Subcutaneous abdominal adipose tissue (tissue), 5 donors: ENCODE measurements around the gene RBBP6.

ENCODE experiments used
- H3K27ac ChIP-seq: one replicate; pipeline ENCODE4 v1.7.0; 2013; ENCODE audit warnings: low read depth, mild to moderate bottlenecking, inconsistent platforms, low read length, moderate library complexity
- H3K27me3 ChIP-seq, 5 donors: one replicate each; pipeline ENCODE4 v1.7.0; 2013; ENCODE audit warnings: low read length in 5 of 5, inconsistent platforms in 1 of 5; ENCODE audit not compliant: control insufficient read depth in 5 of 5, insufficient read depth in 4 of 5
- H3K36me3 ChIP-seq, 5 donors: one replicate each; pipeline ENCODE4 v1.7.0; 2013; ENCODE audit warnings: low read length in 5 of 5; ENCODE audit not compliant: control insufficient read depth in 5 of 5, insufficient read depth in 5 of 5
- H3K4me1 ChIP-seq, 5 donors: one replicate each; pipeline ENCODE4 v1.7.0; 2013; ENCODE audit warnings: low read length in 5 of 5, mild to moderate bottlenecking in 3 of 5, moderate library complexity in 1 of 5; ENCODE audit not compliant: control insufficient read depth in 5 of 5, insufficient read depth in 5 of 5
- H3K4me3 ChIP-seq, 5 donors: one replicate each; pipeline ENCODE4 v1.7.0; 2013; ENCODE audit warnings: low read length in 5 of 5, low read depth in 1 of 5
- H3K9ac ChIP-seq, 5 donors: one replicate each; pipeline ENCODE4 v1.7.0; 2013; ENCODE audit warnings: low read length in 5 of 5, mild to moderate bottlenecking in 4 of 5, moderate library complexity in 3 of 5
- H3K9me3 ChIP-seq, 5 donors: one replicate each; pipeline ENCODE4 v1.7.0; 2013; ENCODE audit warnings: low read length in 5 of 5; ENCODE audit not compliant: control insufficient read depth in 5 of 5
- donor health status: healthy.
- donor health status: healthy.
- donor health status: healthy.
- donor health status: healthy.
- donor health status: healthy.

The RBBP6 gene

GRCh38 chr16:24537474-24538337 lies 1.7 kb upstream of the RBBP6 start:
- Histone ChIP-seq H3K27me3 (no peaks in the 10 kb centered on the region), H3K27ac (no peak overlapping the region), H3K9ac (no peak overlapping the region), H3K4me3 (no peak overlapping the region), H3K36me3 (no peaks in the 10 kb centered on the region), H3K9me3 (no peaks in the 10 kb centered on the region), H3K4me1 (peaks cover 0 to 34% (median 24%) of the 10 kb centered on the region in 5 donors)

- Histone ChIP-seq H3K4me1 (peaks cover 0 to 45% (median 35%) of the 10 kb centered on the region in 5 donors), H3K27ac (peak overlapping the region; percentile 99), H3K4me3 (peak overlapping the region; percentile 71 to 96 (median 91)), H3K36me3 (no peaks in the 10 kb centered on the region), H3K27me3 (no peaks in the 10 kb centered on the region), H3K9me3 (no peaks in the 10 kb centered on the region), H3K9ac (peak overlapping the region; percentile 35 to 100 (median 67))
Observed at GRCh38 chr16:24538756-24539294, 541 bp upstream of the RBBP6 start.

GRCh38 chr16:24539850-24540601 lies 660 bp downstream of the RBBP6 start:
- no peaks in the 10 kb centered on the region for H3K27me3 ChIP-seq
- peak overlapping the region; percentile 71 to 96 (median 87) for H3K4me3 ChIP-seq
- H3K36me3 ChIP-seq, result no peaks in the 10 kb centered on the region
- H3K9me3 ChIP-seq, result no peaks in the 10 kb centered on the region
- peak overlapping the region; percentile 98 to 100 (median 100) for H3K9ac ChIP-seq
- H3K27ac ChIP-seq, result peak overlapping the region; percentile 99
- H3K4me1 ChIP-seq, result peaks cover 2 to 57% (median 46%) of the 10 kb centered on the region in 5 donors

GRCh38 chr16:24540602-24541210 lies 1.3 kb downstream of the RBBP6 start:
- H3K36me3 ChIP-seq, result peaks cover 0 to 4% (median 0%) of the 10 kb centered on the region in 5 donors
- peak overlapping the region; percentile 99 for H3K27ac ChIP-seq
- no peaks in the 10 kb centered on the region for H3K9me3 ChIP-seq
- H3K9ac ChIP-seq, result peak overlapping the region; percentile 98 to 100 (median 100)
- H3K4me3 ChIP-seq, result peak overlapping the region; percentile 71 to 96 (median 87)
- H3K4me1 ChIP-seq, result peaks cover 2 to 57% (median 50%) of the 10 kb centered on the region in 5 donors
- no peaks in the 10 kb centered on the region for H3K27me3 ChIP-seq

- Histone ChIP-seq H3K9ac (peak overlapping the region; percentile 98 to 100 (median 100)), H3K4me3 (peak overlapping the region; percentile 71 to 96 (median 87)), H3K9me3 (no peaks in the 10 kb centered on the region), H3K4me1 (peaks cover 2 to 57% (median 52%) of the 10 kb centered on the region in 5 donors), H3K27ac (peak overlapping the region; percentile 99), H3K36me3 (peaks cover 0 to 8% (median 2%) of the 10 kb centered on the region in 5 donors), H3K27me3 (no peaks in the 10 kb centered on the region)
Observed at GRCh38 chr16:24541233-24541933, 2.0 kb downstream of the RBBP6 start.

GRCh38 chr16:24543949-24544348 lies 4.6 kb downstream of the RBBP6 start:
- Histone ChIP-seq H3K4me3 (peak overlapping the region in 1 of 5 donors; percentile 18), H3K9ac (peak overlapping the region in 2 of 5 donors; percentile 26 to 43), H3K36me3 (peaks cover 9 to 22% (median 19%) of the 10 kb centered on the region in 5 donors), H3K4me1 (peaks cover 2 to 50% (median 46%) of the 10 kb centered on the region in 5 donors), H3K27ac (peak overlapping the region; percentile 28), H3K9me3 (no peaks in the 10 kb centered on the region), H3K27me3 (no peaks in the 10 kb centered on the region)

- Histone ChIP-seq H3K4me3 (no peak overlapping the region), H3K27ac (peak overlapping the region; percentile 28)
Observed at GRCh38 chr16:24544640-24545039, 5.3 kb downstream of the RBBP6 start.

GRCh38 chr16:24550295-24550694 lies 10.9 kb downstream of the RBBP6 start:
- no peak overlapping the region for H3K27ac ChIP-seq
- no peaks in the 10 kb centered on the region for H3K27me3 ChIP-seq
- no peak overlapping the region for H3K4me3 ChIP-seq
- peaks cover 0 to 8% (median 0%) of the 10 kb centered on the region in 5 donors for H3K4me1 ChIP-seq
- no peaks in the 10 kb centered on the region for H3K9me3 ChIP-seq
- no peak overlapping the region for H3K9ac ChIP-seq
- peaks cover 16 to 61% (median 30%) of the 10 kb centered on the region in 5 donors for H3K36me3 ChIP-seq

More at GRCh38 chr16:24544640-24545039, 5.3 kb downstream of the RBBP6 start:
- H3K36me3 ChIP-seq, result peaks cover 13 to 29% (median 23%) of the 10 kb centered on the region in 5 donors
- H3K9ac ChIP-seq, result no peak overlapping the region
- H3K9me3 ChIP-seq, result no peaks in the 10 kb centered on the region
- H3K4me1 ChIP-seq, result peaks cover 2 to 49% (median 46%) of the 10 kb centered on the region in 5 donors
- no peaks in the 10 kb centered on the region for H3K27me3 ChIP-seq

- no peaks in the 10 kb centered on the region for H3K27me3 ChIP-seq
- no peak overlapping the region for H3K27ac ChIP-seq
- H3K4me1 ChIP-seq, result no peaks in the 10 kb centered on the region
- no peak overlapping the region for H3K9ac ChIP-seq
- no peak overlapping the region for H3K4me3 ChIP-seq
- peaks cover 22 to 65% (median 38%) of the 10 kb centered on the region in 5 donors for H3K36me3 ChIP-seq
- no peaks in the 10 kb centered on the region for H3K9me3 ChIP-seq
Observed at GRCh38 chr16:24552705-24553246, 13.4 kb downstream of the RBBP6 start.
